Mesothelial cell of epicardium (in vitro differentiated cells): ENCODE results near the gene CDH23. TPM values are rescaled to one million over a fixed set of nuclear protein-coding genes. Genes with fewer than 3 reads are reported as not detected.

Source experiments
- DNase-seq, 2 experiments: peaks; one replicate each; pipeline ENCODE4 v3.0.0; 2021; ENCODE audit warnings: low spot score in 2 of 2; ENCODE audit not compliant: unreplicated experiment in 2 of 2
- H3K27ac Mint-ChIP-seq: 2 replicates; pipeline ENCODE4 v1.8.0; 2021; ENCODE audit warnings: mixed read lengths
- H3K27me3 Mint-ChIP-seq: 2 replicates; pipeline ENCODE4 v1.8.0; 2021; ENCODE audit warnings: low read depth, mixed read lengths
- H3K36me3 Mint-ChIP-seq: 2 replicates; pipeline ENCODE4 v1.8.0; 2021; ENCODE audit warnings: mixed read lengths
- H3K4me1 Mint-ChIP-seq: 2 replicates; pipeline ENCODE4 v1.8.0; 2021; ENCODE audit warnings: mixed read lengths
- H3K4me3 Mint-ChIP-seq: 2 replicates; pipeline ENCODE4 v1.8.0; 2021; ENCODE audit warnings: mild to moderate bottlenecking, moderate library complexity, mixed read lengths
- H3K9me3 Mint-ChIP-seq: 2 replicates; pipeline ENCODE4 v1.8.0; 2021; ENCODE audit warnings: mixed read lengths
- CTCF ChIP-seq: fragments of 200-600 bp; sonication (generic); IDR thresholded peaks from one replicate; pipeline ENCODE4 v1.5.0; 2021; ENCODE audit warnings: antibody characterized with exemption; ENCODE audit not compliant: unreplicated experiment
- total RNA-seq: library from RNA; stranded (reverse); gene quantifications from 3 replicates; pipeline ENCODE4 v1.2.1, GENCODE V29; 2021

The CDH23 gene
- total RNA-seq, 1 donor from 2014 or later: 2.5 TPM

- DNase-seq: no peak
- Mint-ChIP-seq H3K36me3 (no peaks in the 10 kb centered on the region), H3K9me3 (no peaks in the 10 kb centered on the region), H3K4me3 (no peak overlapping the region), H3K4me1 (peaks cover 21% of the 10 kb centered on the region), H3K27ac (no peak overlapping the region), H3K27me3 (peaks cover 46% of the 10 kb centered on the region)
- TF ChIP-seq CTCF: no peak
Measured at GRCh38 chr10:71478173-71478572, 81.5 kb downstream of the CDH23 start.

- no peak for TF ChIP-seq CTCF
- no peak overlapping the region for H3K27ac Mint-ChIP-seq
- DNase-seq: no peak
- no peak overlapping the region for H3K4me3 Mint-ChIP-seq
- H3K4me1 Mint-ChIP-seq: peaks cover 21% of the 10 kb centered on the region
- no peaks in the 10 kb centered on the region for H3K36me3 Mint-ChIP-seq
- H3K9me3 Mint-ChIP-seq: no peaks in the 10 kb centered on the region
- H3K27me3 Mint-ChIP-seq: peaks cover 52% of the 10 kb centered on the region
Measured at GRCh38 chr10:71478813-71479365, 82.2 kb downstream of the CDH23 start.

GRCh38 chr10:71479831-71480230, 83.1 kb downstream of the CDH23 start:
- no peak for TF ChIP-seq CTCF
- Mint-ChIP-seq H3K27me3 (peaks cover 59% of the 10 kb centered on the region), H3K4me3 (no peak overlapping the region), H3K36me3 (no peaks in the 10 kb centered on the region), H3K9me3 (no peaks in the 10 kb centered on the region), H3K4me1 (peaks cover 20% of the 10 kb centered on the region), H3K27ac (no peak overlapping the region)
- no peak for DNase-seq

- H3K27ac Mint-ChIP-seq: no peak overlapping the region
- H3K9me3 Mint-ChIP-seq: no peaks in the 10 kb centered on the region
- peaks cover 12% of the 10 kb centered on the region for H3K4me1 Mint-ChIP-seq
- no peak for DNase-seq
- H3K36me3 Mint-ChIP-seq: no peaks in the 10 kb centered on the region
- peaks cover 59% of the 10 kb centered on the region for H3K27me3 Mint-ChIP-seq
- no peak overlapping the region for H3K4me3 Mint-ChIP-seq
- TF ChIP-seq CTCF: no peak
Measured at GRCh38 chr10:71480662-71481061, 83.9 kb downstream of the CDH23 start.

- DNase-seq: no peak
- no peak for TF ChIP-seq CTCF
- H3K9me3 Mint-ChIP-seq: no peaks in the 10 kb centered on the region
- H3K4me1 Mint-ChIP-seq: peaks cover under 1% of the 10 kb centered on the region
- H3K27me3 Mint-ChIP-seq: peaks cover 64% of the 10 kb centered on the region
- H3K4me3 Mint-ChIP-seq: no peak overlapping the region
- no peaks in the 10 kb centered on the region for H3K36me3 Mint-ChIP-seq
- no peak overlapping the region for H3K27ac Mint-ChIP-seq
Measured at GRCh38 chr10:71481746-71482410, 85.2 kb downstream of the CDH23 start.
